HK-2 (cell line): ENCODE data around the gene GSAP.

ENCODE experiments used
- DNase-seq: peaks from one replicate; pipeline ENCODE4 v3.0.0-alpha.2; 2018; ENCODE audit not compliant: unreplicated experiment

GSAP gene

GRCh38 chr7:77328669-77329068, 87.5 kb downstream of the GSAP start:
- no peak for DNase-seq

- no peak for DNase-seq
These were observed 88.1 kb downstream of the GSAP start for GRCh38 chr7:77327932-77328628.

- DNase-seq: no peak
These were observed 88.8 kb downstream of the GSAP start for GRCh38 chr7:77327067-77327931.

GRCh38 chr7:77326131-77326530, 90.0 kb downstream of the GSAP start:
- no peak for DNase-seq

GRCh38 chr7:77321300-77321699, 94.8 kb downstream of the GSAP start:
- no peak for DNase-seq

GRCh38 chr7:77320714-77321113, 95.4 kb downstream of the GSAP start:
- no peak for DNase-seq

- DNase-seq: no peak
These were observed 96.0 kb downstream of the GSAP start for GRCh38 chr7:77320137-77320536.

GRCh38 chr7:77318019-77318418, 98.1 kb downstream of the GSAP start:
- no peak for DNase-seq

GRCh38 chr7:77316219-77316978, 99.8 kb downstream of the GSAP start:
- no peak for DNase-seq

GRCh38 chr7:77315182-77315591, 101.0 kb downstream of the GSAP start:
- no peak for DNase-seq

GRCh38 chr7:77313876-77314480, 102.2 kb downstream of the GSAP start:
- no peak for DNase-seq

- no peak for DNase-seq
These were observed 103.1 kb downstream of the GSAP start for GRCh38 chr7:77313085-77313484.

GRCh38 chr7:77310982-77311381, 105.2 kb downstream of the GSAP start:
- DNase-seq: no peak

- DNase-seq: no peak
These were observed 106.4 kb downstream of the GSAP start for GRCh38 chr7:77309714-77310220.

GRCh38 chr7:77308792-77309191, 107.4 kb downstream of the GSAP start:
- DNase-seq: no peak

- no peak for DNase-seq
These were observed 109.7 kb downstream of the GSAP start for GRCh38 chr7:77306231-77307067.

GRCh38 chr7:77295549-77295948, 120.6 kb downstream of the GSAP start:
- DNase-seq: no peak

GRCh38 chr7:77293046-77293445, 123.1 kb downstream of the GSAP start:
- no peak for DNase-seq

GRCh38 chr7:77290425-77290824, 125.7 kb downstream of the GSAP start:
- no peak for DNase-seq

- DNase-seq: no peak
These were observed 126.8 kb downstream of the GSAP start for GRCh38 chr7:77289387-77289786.
